ENCODE results near the gene SHLD1.

SHLD1 gene

DNA sequence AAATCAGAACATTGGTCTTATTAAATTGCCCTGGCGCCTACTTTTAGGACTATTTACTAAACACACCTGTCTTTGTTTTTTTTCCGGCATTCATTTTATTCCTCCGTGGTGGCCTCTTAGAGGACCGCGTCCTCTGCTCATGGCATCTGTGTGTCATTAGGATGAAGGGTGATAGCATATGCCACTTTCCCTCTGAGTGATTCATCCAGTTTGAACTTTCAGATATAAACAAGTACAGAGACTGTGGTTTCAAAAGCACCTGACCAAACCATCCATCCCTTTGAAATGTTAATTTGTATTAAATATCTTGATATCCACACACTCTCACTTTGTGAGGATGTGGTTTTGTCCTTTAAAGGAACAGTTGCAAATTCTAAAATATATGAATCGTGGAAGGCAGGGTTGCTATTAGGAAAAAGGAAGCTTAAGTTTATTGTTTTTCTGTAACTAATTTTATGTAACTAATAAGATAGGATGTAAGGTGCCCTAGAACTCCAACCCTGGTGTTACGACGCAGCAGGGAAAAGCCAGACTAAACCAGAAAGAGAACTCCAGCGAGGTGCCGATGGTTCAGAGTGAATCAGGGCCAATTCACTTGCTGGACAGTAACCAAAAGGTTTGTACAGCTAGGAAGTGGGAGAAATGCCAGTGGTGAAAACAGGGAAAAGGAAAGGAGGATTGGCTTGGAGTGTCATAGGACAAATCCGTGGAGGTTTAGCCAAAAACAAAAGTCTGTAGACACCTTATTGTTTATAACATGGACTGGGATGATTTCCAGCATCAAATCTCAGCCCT is 98.7 kb downstream of the SHLD1 start:
- no peak for DNase-seq (ENCODE audit: low spot score)

DNA sequence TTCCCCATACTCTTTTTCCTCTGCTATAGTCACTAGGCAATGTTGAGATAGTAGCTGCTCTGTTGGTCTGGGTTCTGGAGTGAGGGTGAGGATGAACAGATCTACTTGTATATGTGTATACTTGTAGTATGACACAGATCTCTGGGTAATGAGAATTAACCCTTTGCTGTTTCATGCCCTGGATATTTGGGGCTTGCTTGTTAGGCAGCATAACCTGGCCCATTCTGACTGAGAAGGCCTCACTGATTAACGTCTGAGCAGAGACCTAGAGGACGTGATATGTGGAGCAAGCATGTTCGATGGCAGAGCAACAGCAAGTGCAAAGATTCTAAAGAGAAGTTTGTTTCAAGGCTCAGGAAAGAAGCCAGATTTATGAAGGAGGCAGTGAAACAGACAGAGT is 105.7 kb downstream of the SHLD1 start:
- no peak for DNase-seq (ENCODE audit: low spot score)

DNA sequence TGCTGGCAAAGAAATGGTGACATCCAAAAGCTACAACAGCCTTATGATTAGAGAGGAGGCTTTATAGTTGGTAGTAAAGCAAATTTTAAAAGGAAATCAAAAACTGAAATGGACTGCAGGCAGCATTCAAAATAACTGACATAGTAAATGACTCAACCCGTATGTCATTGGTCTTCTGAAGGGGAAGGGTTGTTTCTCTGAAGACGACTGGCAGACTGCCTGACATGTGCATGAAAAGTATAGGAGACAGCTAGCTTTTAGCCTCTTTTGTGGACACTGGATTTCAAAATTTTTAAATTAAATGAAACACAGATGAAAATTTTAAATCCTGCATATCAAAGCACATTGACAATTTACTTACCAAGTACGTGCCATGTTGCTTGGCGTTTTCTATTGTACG is 109.4 kb downstream of the SHLD1 start:
- no peak for DNase-seq (ENCODE audit: low spot score)

- no peak for DNase-seq (ENCODE audit: low spot score)
Measured at GRCh38 chr20:5862703-5863039, 112.5 kb downstream of the SHLD1 start.

DNA sequence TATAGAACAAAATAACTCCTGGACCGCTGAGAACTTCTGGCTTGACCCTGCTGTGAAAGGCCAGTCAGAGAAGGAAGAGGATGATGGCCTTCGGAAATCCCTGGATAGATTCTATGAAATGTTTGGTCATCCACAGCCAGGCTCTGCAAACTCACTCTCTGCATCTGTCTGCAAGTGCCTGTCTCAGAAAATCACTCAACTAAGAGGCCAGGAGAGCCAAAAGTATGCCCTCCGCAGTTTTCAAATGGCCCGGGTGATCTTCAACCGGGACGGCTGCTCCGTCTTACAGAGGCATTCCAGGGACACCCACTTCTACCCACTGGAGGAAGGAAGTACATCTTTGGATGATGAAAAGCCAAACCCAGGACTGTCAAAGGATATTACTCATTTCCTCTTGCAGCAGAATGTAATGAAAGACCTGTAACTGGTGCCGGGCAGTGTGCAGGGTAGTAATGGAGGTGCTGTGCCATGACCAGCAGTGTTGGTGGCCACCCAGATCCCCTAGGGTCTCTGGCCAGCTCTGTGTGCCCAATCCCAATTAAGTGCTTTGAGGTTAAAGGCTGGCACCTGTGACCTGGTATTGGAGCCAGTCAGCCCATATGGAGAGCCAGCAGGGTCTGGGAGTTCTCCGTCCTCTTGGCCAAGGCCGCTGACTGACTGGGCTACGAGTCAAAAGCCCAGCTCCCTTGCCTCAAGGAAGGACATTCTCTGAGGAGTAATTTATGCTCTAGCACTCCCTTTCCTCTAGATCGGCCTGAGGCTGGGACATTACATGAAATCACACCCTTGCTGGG is 113.0 kb downstream of the SHLD1 start:
- DNase-seq (ENCODE audit: low spot score): no peak

- no peak for DNase-seq (ENCODE audit: low spot score)
Measured at GRCh38 chr20:5864428-5864827, 114.2 kb downstream of the SHLD1 start.

GRCh38 chr20:5864873-5865587 is 114.8 kb downstream of the SHLD1 start:
- no peak for DNase-seq (ENCODE audit: low spot score)

GRCh38 chr20:5865604-5866003 is 115.4 kb downstream of the SHLD1 start:
- no peak for DNase-seq (ENCODE audit: low spot score)

GRCh38 chr20:5870568-5870981 is 120.4 kb downstream of the SHLD1 start:
- no peak for DNase-seq (ENCODE audit: low spot score)

- DNase-seq (ENCODE audit: low spot score): no peak
Measured at GRCh38 chr20:5871459-5872410, 121.5 kb downstream of the SHLD1 start.

DNA sequence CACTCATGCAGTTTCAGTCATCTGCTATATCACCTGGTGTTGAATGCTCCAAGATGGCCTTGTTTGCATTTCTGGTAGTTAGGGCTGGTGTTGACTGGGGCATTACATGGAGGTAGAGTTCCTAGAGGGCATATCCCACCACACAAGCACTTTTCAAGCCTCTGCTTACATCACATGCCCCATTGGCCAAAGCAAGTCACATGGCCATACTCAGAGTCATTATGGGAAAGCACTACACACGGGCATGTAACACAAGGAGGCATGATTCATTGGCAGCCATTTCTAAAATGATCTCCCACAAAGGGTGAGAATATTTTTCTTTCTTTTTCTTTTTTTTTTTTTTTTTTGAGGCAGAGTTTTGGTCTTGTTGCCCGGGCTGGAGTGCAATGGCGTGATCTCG is 126.9 kb downstream of the SHLD1 start:
- DNase-seq (ENCODE audit: low spot score): peak; percentile 9

GRCh38 chr20:5880326-5880725 is 130.1 kb downstream of the SHLD1 start:
- DNase-seq (ENCODE audit: low spot score): no peak

DNA sequence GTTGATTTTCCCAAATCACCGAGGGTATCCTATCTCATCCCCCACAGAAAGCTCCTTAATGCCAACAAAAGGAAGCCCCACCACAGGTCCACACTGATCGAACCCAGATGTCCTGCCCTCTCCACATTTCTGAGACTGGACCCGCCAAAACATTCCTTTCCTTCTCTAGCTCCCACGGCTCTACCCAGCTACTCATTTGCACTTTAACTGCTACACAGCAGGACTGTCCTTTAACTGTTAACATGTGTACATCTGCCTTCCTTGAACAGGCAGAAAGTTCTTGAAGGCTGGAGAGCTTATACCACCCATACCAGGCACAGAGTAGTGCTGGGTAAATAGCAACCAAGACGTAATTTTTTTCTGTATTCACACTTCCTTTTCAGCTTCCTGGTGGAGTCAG is 131.5 kb downstream of the SHLD1 start:
- no peak for DNase-seq (ENCODE audit: low spot score)

- DNase-seq (ENCODE audit: low spot score): no peak
Measured at GRCh38 chr20:5882166-5882565, 132.0 kb downstream of the SHLD1 start.

GRCh38 chr20:5884465-5885335 is 134.5 kb downstream of the SHLD1 start:
- DNase-seq (ENCODE audit: low spot score): no peak

- DNase-seq (ENCODE audit: low spot score): no peak
Measured at GRCh38 chr20:5885866-5886265, 135.7 kb downstream of the SHLD1 start.

- DNase-seq (ENCODE audit: low spot score): no peak
Measured at GRCh38 chr20:5886788-5887187, 136.6 kb downstream of the SHLD1 start.

- no peak for DNase-seq (ENCODE audit: low spot score)
Measured at GRCh38 chr20:5887386-5887785, 137.2 kb downstream of the SHLD1 start.

DNA sequence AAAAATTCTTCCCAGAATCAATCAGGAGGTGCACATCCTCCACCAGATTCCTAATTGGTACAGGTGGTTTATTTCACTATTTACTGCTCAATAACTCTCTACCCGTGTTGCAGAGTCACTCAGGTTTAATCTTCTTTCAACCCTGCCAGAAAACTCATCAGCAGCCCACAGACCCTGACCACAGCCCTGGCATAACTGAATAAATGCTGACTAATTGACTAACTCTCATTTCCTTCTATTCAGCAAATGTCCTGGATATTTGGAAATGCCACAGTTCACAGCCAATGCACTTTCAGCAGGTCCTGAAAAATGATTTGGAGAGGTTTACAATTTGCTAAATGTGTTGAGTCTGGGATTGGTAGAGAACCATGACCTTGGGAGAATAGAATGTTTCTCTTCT is 137.8 kb downstream of the SHLD1 start:
- DNase-seq (ENCODE audit: low spot score): no peak

GRCh38 chr20:5890773-5891441 is 140.7 kb downstream of the SHLD1 start:
- DNase-seq (ENCODE audit: low spot score): no peak

Measured in NAMALWA (cell line).